NCI-H187 treated with DMSO at 0.1 percent for 48 hours (cell line): ENCODE measurements around the gene ANK3.

ENCODE experiments used
- DNase-seq: peaks from one replicate; lab custom pipeline; 2025; lab: John Stamatoyannopoulos, UW

Gene ANK3

GRCh38 chr10:60413306-60414012 is 23.8 kb upstream of the ANK3 start:
- no peak for DNase-seq

GRCh38 chr10:60410970-60411369 is 21.3 kb upstream of the ANK3 start:
- no peak for DNase-seq

- no peak for DNase-seq
Observed at GRCh38 chr10:60409202-60409601, 19.5 kb upstream of the ANK3 start.

GRCh38 chr10:60406182-60406581 is 16.5 kb upstream of the ANK3 start:
- DNase-seq = no peak

GRCh38 chr10:60405172-60405571 is 15.5 kb upstream of the ANK3 start:
- no peak for DNase-seq

DNA sequence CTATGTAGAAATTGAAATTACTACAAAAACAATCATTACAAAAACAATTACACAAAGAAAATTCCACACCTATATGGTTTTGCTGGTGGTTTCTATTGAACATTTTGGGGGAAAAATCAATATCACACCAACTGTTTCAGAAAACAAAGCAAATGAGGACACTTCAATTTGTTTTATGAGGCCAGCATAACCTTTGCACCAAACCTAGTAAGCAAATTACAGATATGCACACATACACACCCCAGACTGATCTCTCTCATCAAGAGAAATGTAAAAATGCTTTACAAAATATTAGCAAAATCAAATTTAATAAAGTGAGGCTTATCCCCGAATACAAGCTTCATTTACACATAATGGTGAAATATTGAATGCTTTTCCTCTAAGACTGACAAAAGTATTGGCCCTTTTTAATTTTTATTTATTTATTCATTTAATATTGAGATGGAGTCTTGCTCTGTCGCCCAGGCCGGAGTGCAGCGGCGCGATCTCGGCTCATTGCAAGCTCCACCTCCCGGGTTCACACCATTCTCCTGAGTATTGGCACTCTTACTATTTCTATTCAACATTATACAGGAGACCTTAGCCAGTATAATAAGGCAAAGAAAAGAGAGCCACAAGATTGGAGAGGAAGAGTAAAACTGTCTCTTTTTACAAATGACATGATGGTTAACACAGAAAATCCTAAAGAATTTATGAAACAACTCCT is 13.6 kb upstream of the ANK3 start:
- no peak for DNase-seq

GRCh38 chr10:60400366-60400765 is 10.7 kb upstream of the ANK3 start:
- no peak for DNase-seq

DNA sequence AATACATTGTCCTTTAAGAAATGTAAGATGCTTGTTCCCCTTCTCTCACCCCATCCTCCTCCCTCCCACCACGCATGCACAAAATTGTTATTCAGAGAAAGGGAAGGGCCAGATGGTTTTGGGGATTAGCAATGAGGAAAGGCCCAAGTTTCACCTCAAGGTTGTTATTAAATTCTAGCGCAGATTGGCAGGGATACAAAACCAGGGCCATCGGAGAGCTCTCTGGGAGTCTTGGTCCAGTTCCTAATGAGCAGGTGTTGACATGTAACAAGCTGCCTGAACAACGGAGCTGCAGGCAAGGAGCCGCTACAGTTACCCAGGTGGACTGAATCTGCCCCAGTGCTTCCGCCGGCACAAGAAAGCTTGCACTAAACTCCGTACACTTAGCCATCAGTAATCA is 9.7 kb upstream of the ANK3 start:
- no peak for DNase-seq

- DNase-seq = no peak
Observed at GRCh38 chr10:60397792-60398191, 8.1 kb upstream of the ANK3 start.

DNA sequence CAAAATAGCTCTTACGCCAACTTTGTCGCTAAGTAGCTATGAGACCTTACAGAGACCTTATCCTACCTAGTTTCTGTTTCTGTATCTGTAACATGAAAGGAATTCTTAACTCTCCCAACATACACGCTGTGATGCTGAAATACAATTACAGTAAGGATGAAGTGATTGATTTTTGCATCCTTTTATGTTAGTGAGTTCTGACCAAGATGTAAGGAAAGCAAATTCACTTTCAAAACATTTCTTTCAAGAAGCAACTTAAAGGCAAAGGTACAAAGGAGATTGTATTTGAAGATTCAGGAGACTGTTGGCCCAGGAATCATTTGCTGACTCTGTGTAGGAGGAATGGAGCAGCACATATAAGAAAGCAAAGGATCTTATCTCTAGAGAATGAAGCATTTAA is 7.1 kb upstream of the ANK3 start:
- DNase-seq = no peak

DNA sequence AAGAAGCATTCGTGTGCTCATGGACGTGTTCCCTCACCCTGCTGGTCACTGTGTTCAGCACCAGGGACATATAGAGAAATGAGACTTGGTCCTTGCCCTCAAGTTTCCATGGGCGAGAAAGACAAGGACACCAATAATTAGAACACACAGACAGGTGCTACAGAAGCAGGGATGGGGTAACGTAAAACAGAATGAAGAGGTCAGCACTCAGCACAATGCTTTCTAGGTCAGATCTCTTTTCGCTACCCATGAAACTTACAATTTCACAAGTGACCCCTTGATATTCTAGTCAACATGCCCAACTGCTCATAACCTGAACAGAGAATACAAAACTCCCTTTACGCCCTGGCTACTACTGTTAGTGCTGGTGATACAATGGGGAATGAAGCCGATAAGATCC is 6.0 kb upstream of the ANK3 start:
- DNase-seq = no peak

DNA sequence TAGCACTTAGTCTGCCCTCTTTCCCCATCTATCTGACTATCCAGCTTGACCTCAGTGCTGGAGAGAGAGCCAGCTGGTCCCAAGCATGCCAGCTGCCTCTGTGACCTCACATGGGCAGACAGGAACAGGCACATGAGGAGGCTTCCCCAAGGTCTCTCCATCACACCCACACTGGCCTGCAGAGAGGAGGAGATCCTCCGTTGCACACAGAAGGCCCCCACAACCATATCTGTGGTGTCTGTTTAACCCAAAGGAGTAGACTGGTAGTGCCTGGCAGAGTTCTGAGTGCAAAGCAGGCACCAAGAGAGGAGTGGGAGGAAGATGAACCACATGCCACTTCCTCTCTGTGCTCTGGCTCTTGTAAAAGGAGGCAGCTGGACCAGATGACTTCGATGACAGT is 4.8 kb upstream of the ANK3 start:
- DNase-seq = no peak

- no peak for DNase-seq
Observed at GRCh38 chr10:60390224-60390626, 550 bp upstream of the ANK3 start.

DNA sequence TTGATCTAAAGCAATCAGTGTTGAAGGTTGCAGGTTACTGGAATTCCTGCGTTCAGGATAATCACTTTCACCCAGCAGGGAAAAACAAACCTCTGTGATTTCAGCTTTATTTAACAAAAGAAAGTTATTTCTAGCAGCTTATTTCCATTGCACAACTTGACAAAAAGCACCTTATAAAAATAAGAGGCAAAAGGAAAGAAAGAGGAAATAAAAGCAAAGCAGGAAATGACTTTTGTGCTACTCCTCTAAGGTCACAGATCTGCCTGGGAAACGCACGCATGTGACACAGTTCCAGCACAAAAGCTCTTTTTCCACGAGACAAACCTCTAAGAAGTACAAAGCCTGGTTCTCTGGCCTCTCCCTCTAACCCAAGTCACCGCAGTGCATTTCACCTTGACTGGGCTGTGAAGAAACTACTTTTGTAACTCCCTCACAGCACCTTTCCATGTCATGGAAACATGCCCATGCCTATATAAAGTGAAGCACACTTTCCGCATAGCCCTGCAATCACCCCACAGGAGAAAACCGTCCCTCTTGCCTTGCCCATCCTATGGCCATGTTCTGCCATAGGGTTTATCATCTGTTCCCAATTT is 870 bp downstream of the ANK3 start:
- no peak for DNase-seq

GRCh38 chr10:60388116-60388625 is 1.5 kb downstream of the ANK3 start:
- DNase-seq = no peak

DNA sequence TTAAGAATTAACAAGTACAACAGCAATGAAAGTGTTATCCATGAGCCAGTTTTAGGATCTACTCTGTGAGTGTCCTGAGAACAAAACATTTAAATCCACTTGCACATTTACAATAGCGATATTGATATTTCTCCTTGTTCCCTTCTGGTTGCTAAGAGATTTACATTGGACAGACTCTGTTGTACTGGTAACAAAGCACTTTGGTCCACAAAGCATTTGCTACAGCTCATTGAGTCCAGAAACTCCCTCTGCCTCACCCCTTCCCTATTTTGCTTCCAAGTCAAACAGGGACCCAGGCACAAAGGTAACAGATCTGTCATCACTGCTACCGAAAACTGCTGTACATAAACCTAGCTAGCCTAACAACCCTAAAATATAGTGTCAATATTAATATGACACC is 2.1 kb downstream of the ANK3 start:
- DNase-seq = peak; percentile 5

- DNase-seq = no peak
Observed at GRCh38 chr10:60385399-60385738, 4.3 kb downstream of the ANK3 start.

DNA sequence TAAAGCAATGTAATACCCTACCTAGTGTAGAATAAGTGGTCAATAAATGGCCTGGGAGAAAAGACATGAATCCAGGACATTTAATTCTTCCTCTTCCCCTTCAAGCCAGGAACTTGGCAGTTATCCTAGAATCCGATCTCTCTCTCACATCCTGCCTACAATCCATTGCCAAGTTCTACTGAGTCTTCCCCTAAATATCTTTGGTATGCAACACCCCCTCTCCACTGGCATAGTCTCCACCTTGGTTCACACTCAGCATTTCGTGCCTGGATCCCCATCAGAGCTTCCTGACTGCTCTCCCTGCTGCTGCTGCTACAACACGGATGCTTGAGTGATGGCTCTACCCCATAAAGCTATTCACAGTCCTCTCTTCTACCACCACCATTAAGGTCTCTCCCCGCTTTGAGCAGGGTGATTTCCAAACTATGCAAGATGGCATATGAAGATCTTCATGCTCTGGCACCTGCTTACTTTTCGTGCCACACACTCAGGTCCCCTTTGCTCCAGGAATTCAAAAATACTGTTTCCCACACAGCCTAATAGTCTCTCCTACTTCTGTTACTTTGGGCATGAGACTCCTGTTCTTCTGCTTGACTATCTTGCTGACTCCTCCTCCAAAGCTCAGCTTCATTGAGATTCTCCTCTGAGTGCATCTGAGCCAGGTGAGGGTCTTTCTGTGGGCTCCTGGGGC is 4.8 kb downstream of the ANK3 start:
- DNase-seq = no peak

GRCh38 chr10:60384011-60384410 is 5.7 kb downstream of the ANK3 start:
- no peak for DNase-seq

DNA sequence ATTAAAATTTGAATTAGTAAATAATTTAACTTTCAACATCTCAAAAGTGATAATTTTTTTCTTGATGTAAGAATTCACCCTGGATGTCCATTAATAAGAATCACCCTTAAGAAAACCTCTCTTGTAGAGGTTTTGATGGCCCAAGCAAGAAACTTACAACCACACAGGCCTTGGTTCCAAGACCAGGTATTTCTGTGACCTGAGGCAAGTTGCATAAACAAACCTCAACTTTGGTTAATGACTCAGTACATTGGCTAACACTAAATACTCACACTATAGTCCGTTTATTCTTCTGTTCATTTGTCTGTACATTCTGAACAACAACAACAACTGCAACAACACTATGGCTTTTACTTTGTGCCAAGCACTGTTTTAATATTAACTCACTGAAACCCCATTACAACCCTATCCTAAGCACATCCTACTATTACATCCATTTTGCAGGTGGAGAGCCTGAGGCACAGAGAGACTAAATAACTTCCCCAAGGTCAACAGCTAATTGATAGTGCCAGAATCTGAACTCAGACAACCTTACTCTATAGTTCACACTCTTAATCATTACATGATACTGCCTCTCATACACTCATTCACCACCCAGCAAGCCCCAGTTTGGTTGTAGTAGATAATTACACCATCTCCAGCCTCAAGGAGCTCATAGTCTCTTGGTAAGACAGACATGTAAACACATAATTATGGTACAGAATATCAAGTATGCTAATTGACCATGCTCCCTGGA is 6.6 kb downstream of the ANK3 start:
- no peak for DNase-seq

DNA sequence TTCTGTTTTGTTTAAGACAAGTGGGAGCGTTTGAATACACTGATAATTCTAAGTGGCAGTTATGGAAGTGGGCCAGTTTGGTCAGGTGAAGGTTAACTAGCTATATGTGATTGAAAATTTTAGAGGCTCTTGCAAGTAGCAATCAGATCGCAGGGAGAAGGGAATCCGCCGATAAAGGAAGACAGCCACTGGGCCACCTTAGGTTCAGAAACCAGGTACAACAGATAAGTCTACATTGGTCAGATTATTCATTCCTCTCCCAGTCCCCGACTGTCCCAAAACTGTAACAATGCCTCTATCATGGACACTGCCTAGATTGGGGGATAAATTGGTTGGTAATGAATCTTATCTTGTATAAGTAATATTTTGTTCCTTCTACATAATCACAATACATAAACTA is 8.9 kb downstream of the ANK3 start:
- DNase-seq = no peak

GRCh38 chr10:60377955-60378354 is 11.7 kb downstream of the ANK3 start:
- DNase-seq = no peak
